Spinal cord (tissue), 10 donors: ENCODE measurements around the gene CYP2A6. TPM values are rescaled to one million over a fixed set of nuclear protein-coding genes. Genes with fewer than 3 reads are reported as not detected.
"Not testable (repeated sequence)": the region's sequence is repeated elsewhere in the genome, so short reads cannot be mapped to it uniquely, and the experiment has no call there.

ENCODE experiments used
- DNase-seq, 6 donors: peaks; one replicate each; pipeline versions ENCODE4 v3.0.0 to v3.0.0-alpha.2; 2013 to 2015; ENCODE audit warnings: low spot score in 6 of 6, low read depth in 4 of 6
- H3K27ac ChIP-seq: one replicate; pipeline ENCODE4 v1.5.1; 2013; ENCODE audit warnings: low read depth, low read length, control low read depth
- H3K27me3 ChIP-seq: one replicate; pipeline ENCODE4 v1.6.1; 2013; ENCODE audit warnings: low read length; ENCODE audit not compliant: control insufficient read depth, insufficient read depth
- H3K36me3 ChIP-seq: one replicate; pipeline ENCODE4 v1.6.1; 2013; ENCODE audit warnings: low read length; ENCODE audit not compliant: control insufficient read depth, insufficient read depth
- H3K4me1 ChIP-seq: one replicate; pipeline ENCODE4 v1.6.1; 2013; ENCODE audit warnings: low read length; ENCODE audit not compliant: control insufficient read depth, insufficient read depth
- H3K4me3 ChIP-seq: one replicate; pipeline ENCODE4 v1.5.1; 2013; ENCODE audit warnings: low read depth, low read length, control low read depth
- H3K9me3 ChIP-seq: one replicate; pipeline ENCODE4 v1.6.1; 2013; ENCODE audit warnings: low read length; ENCODE audit not compliant: control insufficient read depth, insufficient read depth
- WGBS: methylation state at CpG from one replicate; pipeline ENCODE4 v1.1.5; 2013; ENCODE audit warnings: missing lambda C conversion rate; ENCODE audit not compliant: insufficient coverage; 5-methylcytosine and 5-hydroxymethylcytosine counted together
- long read RNA-seq, 4 donors: transcript quantifications; one replicate each; lab custom pipeline, GENCODE V29; 2026
- polyA plus RNA-seq, 2 donors: library from polyadenylated mRNA; unstranded; fragments of 120-200 nt; gene quantifications; one replicate each; pipeline ENCODE4 v1.2.1, GENCODE V29; 2013; ENCODE audit not compliant: insufficient read length in 2 of 2
- total RNA-seq, 2 donors: library from RNA; depleted of rRNA in 1 of 2; stranded (reverse); fragments of 120-200 nt in 1 of 2; fragments of >200 nt in 1 of 2; gene quantifications; one replicate each; pipeline versions ENCODE4 v1.2.3 to v1.2.4, GENCODE V29; 2013 to 2014
- donor health status: healthy.

CYP2A6 gene
- total RNA-seq (under 1 TPM in 1 of 2 donors, not detected in 1; 0.50 TPM), polyA plus RNA-seq (1 to 10 TPM in 1 of 2 donors, under 1 TPM in 1; 0.48 to 1.9 TPM)
- long read RNA-seq, donor 1, result 0 reads
- long read RNA-seq, donor 2, result 0 reads
- long read RNA-seq, donor 3, result 0 reads
- long read RNA-seq, donor 4, result 0 reads

DNA sequence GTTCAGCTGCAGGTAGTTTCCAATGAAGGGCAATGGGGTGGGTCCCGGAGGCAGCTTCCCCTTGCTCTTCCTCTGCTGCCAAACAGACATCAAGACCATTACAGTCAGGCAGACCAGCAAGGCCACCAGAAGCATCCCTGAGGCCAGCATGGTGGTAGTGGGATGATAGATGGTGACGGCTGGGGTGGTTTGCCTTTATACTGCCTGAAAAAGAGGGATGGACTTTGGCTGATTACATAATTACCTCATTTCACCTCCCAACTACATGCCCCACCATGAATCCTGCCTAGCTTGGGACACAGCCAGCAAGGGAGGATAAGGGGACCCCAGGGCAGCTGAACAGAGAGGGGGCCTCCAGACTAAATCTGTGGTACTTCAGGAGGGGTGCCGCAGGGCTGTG lies at the start of gene CYP2A6:
CYP2A6 (minus strand) TSS at position 171 of the 400 bp plus-strand sequence; CDS start at position 150, 21 bp downstream.
- H3K36me3 ChIP-seq, result not testable (repeated sequence)
- WGBS, result 100% methylated on average over 1 of the region's 3 CpGs

GRCh38 chr19:40899964-40900363 lies 49.7 kb upstream of the CYP2A6 start:
- not testable (repeated sequence) for H3K36me3 ChIP-seq, H3K4me1 ChIP-seq, DNase-seq, H3K4me3 ChIP-seq, H3K27ac ChIP-seq, H3K9me3 ChIP-seq, H3K27me3 ChIP-seq
- 88% methylated on average over 8 of the region's 12 CpGs for WGBS

More for the DNA sequence above, at the start of gene CYP2A6:
- H3K9me3 ChIP-seq, DNase-seq, H3K27ac ChIP-seq, H3K4me1 ChIP-seq, H3K4me3 ChIP-seq, H3K27me3 ChIP-seq: not testable (repeated sequence)

GRCh38 chr19:40896843-40897789 lies 46.9 kb upstream of the CYP2A6 start:
- H3K36me3 ChIP-seq, H3K9me3 ChIP-seq, H3K4me1 ChIP-seq, DNase-seq, H3K27ac ChIP-seq, H3K27me3 ChIP-seq, H3K4me3 ChIP-seq: not testable (repeated sequence)
- WGBS, result 94% methylated on average over 8 of the region's 13 CpGs

DNA sequence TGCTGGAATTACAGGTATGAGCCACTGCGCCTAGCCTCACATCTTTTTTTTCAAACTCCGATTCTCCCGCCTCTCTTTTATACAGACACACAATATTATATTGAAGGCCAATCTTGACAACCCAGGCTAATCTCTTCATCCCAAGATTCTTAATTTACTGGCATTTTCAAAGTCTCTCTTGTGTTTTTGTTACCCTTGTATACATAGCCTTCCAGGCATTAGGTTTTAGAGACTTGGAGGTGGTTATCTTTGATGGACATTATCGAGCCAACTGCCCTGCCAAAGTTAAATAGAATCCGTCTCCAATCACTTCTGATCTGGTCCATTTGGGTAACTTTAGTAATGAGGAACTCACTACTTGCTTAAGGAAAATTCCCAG lies 46.2 kb upstream of the CYP2A6 start:
- Histone ChIP-seq H3K9me3 (no peaks in the 10 kb centered on the region), H3K36me3 (no peaks in the 10 kb centered on the region), H3K4me1 (no peaks in the 10 kb centered on the region), H3K27ac (no peak overlapping the region), H3K27me3 (no peaks in the 10 kb centered on the region), H3K4me3 (no peak overlapping the region)
- WGBS, result 93% methylated on average over 3 of the region's 5 CpGs
- DNase-seq, result no peak

- Histone ChIP-seq H3K4me3 (no peak overlapping the region), H3K9me3 (no peaks in the 10 kb centered on the region), H3K27ac (no peak overlapping the region), H3K27me3 (no peaks in the 10 kb centered on the region), H3K36me3 (no peaks in the 10 kb centered on the region), H3K4me1 (no peaks in the 10 kb centered on the region)
- no peak for DNase-seq
These were observed 42.9 kb upstream of the CYP2A6 start for GRCh38 chr19:40893112-40893511.

DNA sequence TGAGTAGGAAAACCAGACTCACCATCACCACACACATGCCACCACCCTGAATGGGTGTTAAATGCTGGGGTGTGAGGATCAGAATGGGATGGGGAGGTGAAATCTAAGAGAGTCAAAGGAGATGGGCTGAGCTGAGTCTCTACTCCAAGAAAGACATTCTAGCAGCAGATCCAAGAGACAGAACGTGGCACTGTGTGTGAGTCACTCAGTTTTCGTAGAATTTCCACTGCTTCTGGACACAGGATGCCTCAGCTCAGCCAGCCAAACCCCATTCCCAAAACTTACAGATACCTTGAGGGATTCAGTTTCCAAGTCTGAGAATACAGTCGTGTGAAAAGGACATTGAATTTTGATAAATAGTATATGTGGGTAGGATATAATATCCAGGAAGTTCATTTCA lies 39.1 kb upstream of the CYP2A6 start:
- Histone ChIP-seq H3K36me3 (no peaks in the 10 kb centered on the region), H3K27ac (no peak overlapping the region), H3K27me3 (no peaks in the 10 kb centered on the region), H3K4me3 (no peak overlapping the region), H3K4me1 (no peaks in the 10 kb centered on the region), H3K9me3 (no peaks in the 10 kb centered on the region)
- 59% methylated on average over 3 of the region's 3 CpGs for WGBS
- DNase-seq, result no peak

- Histone ChIP-seq H3K9me3 (no peaks in the 10 kb centered on the region), H3K27me3 (no peaks in the 10 kb centered on the region), H3K36me3 (no peaks in the 10 kb centered on the region), H3K4me1 (no peaks in the 10 kb centered on the region), H3K4me3 (no peak overlapping the region), H3K27ac (no peak overlapping the region)
- 77% methylated on average over 3 of the region's 4 CpGs for WGBS
- DNase-seq, result no peak
These were observed 37.9 kb upstream of the CYP2A6 start for GRCh38 chr19:40888191-40888590.

DNA sequence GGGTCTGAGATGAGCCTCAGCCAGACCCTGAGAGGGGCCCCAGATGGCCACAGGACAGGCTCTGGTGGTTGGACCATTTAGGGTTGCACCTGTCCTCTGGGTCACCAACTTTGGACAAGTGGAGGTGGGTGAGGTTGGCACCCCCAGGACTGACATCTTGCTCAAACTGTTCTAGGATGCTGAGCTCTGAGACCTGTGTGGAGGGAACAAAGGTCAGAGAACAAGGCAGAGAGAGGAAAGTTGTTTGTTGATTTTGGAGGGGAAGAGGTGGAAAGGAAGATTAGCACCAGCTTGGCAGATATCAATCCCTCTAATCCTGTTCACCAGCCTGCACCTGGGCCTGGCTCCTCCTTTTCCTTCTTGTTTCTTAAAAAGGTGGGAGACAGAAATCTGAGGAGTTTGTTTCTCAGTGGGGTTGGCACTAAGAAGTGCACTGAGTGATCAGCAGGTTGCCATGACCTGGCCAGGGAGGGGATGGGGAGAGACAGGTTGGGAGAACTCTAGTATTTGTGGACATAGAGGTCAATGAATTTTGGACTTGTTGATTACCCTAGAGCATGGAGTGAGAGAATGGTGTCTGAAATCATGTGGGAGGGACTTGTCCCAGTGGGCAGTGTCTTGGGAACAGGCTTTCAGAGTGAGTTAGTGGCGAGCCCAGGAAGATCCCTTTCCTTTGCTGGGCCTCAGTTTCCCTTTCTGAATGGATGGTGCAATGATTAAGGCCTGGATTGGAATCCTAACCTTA lies 34.1 kb upstream of the CYP2A6 start:
- not testable (repeated sequence) for H3K4me3 ChIP-seq, H3K27me3 ChIP-seq, DNase-seq, H3K9me3 ChIP-seq, H3K27ac ChIP-seq, H3K36me3 ChIP-seq, H3K4me1 ChIP-seq
- no CpG with 5 or more reads among the region's 1 CpG for WGBS

DNA sequence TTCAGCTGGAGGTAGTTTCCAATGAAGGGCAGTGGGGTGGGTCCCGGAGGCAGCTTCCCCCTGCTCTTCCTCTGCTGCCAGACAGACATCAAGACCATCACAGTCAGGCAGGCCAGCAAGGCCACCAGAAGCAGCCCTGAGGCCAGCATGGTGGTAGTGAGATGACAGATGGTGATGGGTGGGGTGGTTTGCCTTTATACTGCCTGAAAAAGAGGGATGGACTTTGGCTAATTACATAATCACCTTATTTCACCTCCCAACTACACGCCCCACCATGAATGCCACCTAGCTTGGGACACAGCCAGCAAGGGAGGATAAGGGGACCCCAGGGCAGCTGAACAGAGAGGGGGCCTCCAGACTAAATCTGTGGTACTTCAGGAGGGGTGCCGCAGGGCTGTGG lies 31.8 kb upstream of the CYP2A6 start, which contains the start of gene CYP2A7:
CYP2A7 (minus strand) TSS at position 170 of the 400 bp plus-strand sequence; CDS start at position 149, 21 bp downstream.
- WGBS, result 95% methylated on average over 2 of the region's 3 CpGs

More for the DNA sequence above, 31.8 kb upstream of the CYP2A6 start, which contains the start of gene CYP2A7:
- not testable (repeated sequence) for H3K27me3 ChIP-seq, H3K4me3 ChIP-seq, H3K9me3 ChIP-seq, DNase-seq, H3K36me3 ChIP-seq, H3K27ac ChIP-seq, H3K4me1 ChIP-seq
